ENCODE measurements around the gene LSR. TPM values are rescaled to one million over a fixed set of nuclear protein-coding genes. Genes with fewer than 3 reads are reported as not detected.
A peak's percentile ranks its signal among the peaks of the same experiment; 100 is the strongest.

Gene LSR
- total RNA-seq, 3 donors from 2014 or later (not counting 1 experiment from before 2014, with no cell fraction given): 3.4 to 6.9 (median 6.7) TPM

DNA sequence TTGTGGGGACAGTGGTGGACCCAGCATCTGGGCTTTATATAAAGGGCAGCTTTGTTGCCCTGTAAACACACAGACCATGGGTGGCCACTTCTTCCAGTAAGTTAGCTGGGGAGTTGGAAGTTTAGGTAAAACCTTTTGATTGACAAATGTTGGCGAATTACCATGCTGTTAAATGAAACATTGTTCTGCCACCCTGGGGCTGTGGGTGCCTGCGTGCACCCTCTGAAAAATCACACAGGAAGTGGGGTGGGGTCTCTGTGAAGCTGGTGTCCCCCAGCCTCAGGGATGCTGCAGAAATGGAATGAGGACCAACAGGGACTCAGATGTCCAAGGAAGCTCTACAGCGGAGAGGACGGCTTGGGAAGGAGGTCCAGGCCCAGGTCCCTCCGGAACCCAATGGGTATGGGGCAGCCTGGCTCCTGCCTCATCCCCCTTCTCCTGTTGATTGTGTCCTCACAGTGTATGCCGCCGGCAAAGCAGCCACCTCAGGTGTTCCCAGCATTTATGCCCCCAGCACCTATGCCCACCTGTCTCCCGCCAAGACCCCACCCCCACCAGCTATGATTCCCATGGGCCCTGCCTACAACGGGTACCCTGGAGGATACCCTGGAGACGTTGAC, 17.2 kb downstream of the LSR start:
- Mint-ChIP-seq H3K9me3 (no peaks in the 10 kb centered on the region), H3K27ac (peak overlapping the region; percentile 90 to 96), H3K4me3 (peak overlapping the region; percentile 85), H3K36me3 (no peaks in the 10 kb centered on the region), H3K27me3 (ENCODE audit: low read depth in 2 of 2) (no peaks in the 10 kb centered on the region), H3K4me1 (peaks cover 29 to 42% of the 10 kb centered on the region in 2 donors)
- Histone ChIP-seq H3K27ac (ENCODE audit: low read length) (peak overlapping the region; percentile 14), H3K36me3 (ENCODE audit: control insufficient read depth, insufficient read depth, low read length) (peaks cover 7% of the 10 kb centered on the region), H3K4me1 (ENCODE audit: control insufficient read depth, insufficient read depth, low read length) (peaks cover 45% of the 10 kb centered on the region), H3K27me3 (ENCODE audit: control insufficient read depth, insufficient read depth, low read length) (no peaks in the 10 kb centered on the region), H3K9me3 (ENCODE audit: control insufficient read depth, insufficient read depth, low read length) (no peaks in the 10 kb centered on the region), H3K4me3 (ENCODE audit: low read length) (no peak overlapping the region)
- intact Hi-C loops (cut with micrococcal nuclease): loop anchor here (2.0 to 10.0 kb wide), 3 partner anchors 55 to 199 kb away; no protein-coding TSS in a partner anchor
- TF ChIP-seq CTCF (IDR thresholded peaks at IDR 0.05): no peak
- 75% methylated on average over 10 of the region's 10 CpGs for WGBS (ENCODE audit: insufficient coverage)
- DNase-seq (no peak), ATAC-seq (no peak)

DNA sequence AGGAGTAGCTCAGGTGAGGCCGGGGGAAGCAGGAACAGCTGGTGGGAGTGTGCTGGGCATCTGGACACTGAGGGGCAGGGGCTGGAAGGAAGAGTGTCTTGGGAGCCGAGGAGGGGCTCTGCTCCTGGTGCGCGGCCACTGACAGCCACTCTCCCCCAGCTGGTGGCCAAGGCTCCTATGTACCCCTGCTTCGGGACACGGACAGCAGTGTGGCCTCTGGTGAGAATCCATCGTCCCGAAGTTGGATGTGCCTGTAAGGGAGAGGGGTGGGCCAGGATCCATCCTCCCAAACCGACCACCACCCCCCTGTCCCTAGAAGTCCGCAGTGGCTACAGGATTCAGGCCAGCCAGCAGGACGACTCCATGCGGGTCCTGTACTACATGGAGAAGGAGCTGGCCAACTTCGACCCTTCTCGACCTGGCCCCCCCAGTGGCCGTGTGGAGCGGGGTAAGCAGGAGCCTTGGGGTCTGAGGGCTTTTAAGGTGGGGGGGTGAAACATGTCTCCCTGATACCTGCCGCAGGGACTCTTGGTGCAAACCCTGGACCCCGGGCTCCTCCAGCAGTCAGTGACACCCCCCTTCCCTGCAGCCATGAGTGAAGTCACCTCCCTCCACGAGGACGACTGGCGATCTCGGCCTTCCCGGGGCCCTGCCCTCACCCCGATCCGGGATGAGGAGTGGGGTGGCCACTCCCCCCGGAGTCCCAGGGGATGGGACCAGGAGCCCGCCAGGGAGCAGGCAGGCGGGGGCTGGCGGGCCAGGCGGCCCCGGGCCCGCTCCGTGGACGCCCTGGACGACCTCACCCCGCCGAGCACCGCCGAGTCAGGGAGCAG, 17.9 kb downstream of the LSR start:
- no peak for ATAC-seq
- WGBS (ENCODE audit: insufficient coverage): 42% methylated on average over 37 of the region's 39 CpGs
- H3K27me3 Mint-ChIP-seq (ENCODE audit: low read depth in 2 of 2): no peaks in the 10 kb centered on the region
- DNase-seq: peak in 1 of 2 donors; percentile 32
- Histone ChIP-seq H3K4me3 (ENCODE audit: low read length) (peak overlapping the region; percentile 88), H3K9me3 (ENCODE audit: control insufficient read depth, insufficient read depth, low read length) (no peaks in the 10 kb centered on the region), H3K27ac (ENCODE audit: low read length) (peak overlapping the region; percentile 93), H3K36me3 (ENCODE audit: control insufficient read depth, insufficient read depth, low read length) (peaks cover 14% of the 10 kb centered on the region), H3K4me1 (ENCODE audit: control insufficient read depth, insufficient read depth, low read length) (peaks cover 53% of the 10 kb centered on the region), H3K27me3 (ENCODE audit: control insufficient read depth, insufficient read depth, low read length) (no peaks in the 10 kb centered on the region)
- intact Hi-C loops (cut with micrococcal nuclease): loop anchor here (1.0 to 10.0 kb wide), 4 partner anchors 56 to 198 kb away; partner anchors contain the start of gene FXYD7
- H3K9me3 Mint-ChIP-seq: no peaks in the 10 kb centered on the region
- H3K27ac Mint-ChIP-seq: peak overlapping the region; percentile 90 to 96
- no peak for TF ChIP-seq CTCF (IDR thresholded peaks at IDR 0.05)
- peak overlapping the region; percentile 97 for H3K4me3 Mint-ChIP-seq
- peaks cover 27 to 43% of the 10 kb centered on the region in 2 donors for H3K4me1 Mint-ChIP-seq
- H3K36me3 Mint-ChIP-seq: no peaks in the 10 kb centered on the region

DNA sequence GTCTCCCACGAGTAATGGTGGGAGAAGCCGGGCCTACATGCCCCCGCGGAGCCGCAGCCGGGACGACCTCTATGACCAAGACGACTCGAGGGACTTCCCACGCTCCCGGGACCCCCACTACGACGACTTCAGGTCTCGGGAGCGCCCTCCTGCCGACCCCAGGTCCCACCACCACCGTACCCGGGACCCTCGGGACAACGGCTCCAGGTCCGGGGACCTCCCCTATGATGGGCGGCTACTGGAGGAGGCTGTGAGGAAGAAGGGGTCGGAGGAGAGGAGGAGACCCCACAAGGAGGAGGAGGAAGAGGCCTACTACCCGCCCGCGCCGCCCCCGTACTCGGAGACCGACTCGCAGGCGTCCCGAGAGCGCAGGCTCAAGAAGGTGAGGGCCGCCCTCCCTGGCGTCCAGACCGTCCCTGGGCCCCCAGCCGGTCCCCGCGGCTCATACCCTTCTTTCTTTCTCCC, 18.6 kb downstream of the LSR start:
- ATAC-seq: peak; percentile 14 to 31 (median 25)
- peaks cover 59% of the 10 kb centered on the region for H3K4me1 ChIP-seq (ENCODE audit: control insufficient read depth, insufficient read depth, low read length)
- peak overlapping the region; percentile 93 for H3K27ac ChIP-seq (ENCODE audit: low read length)
- no peaks in the 10 kb centered on the region for H3K9me3 ChIP-seq (ENCODE audit: control insufficient read depth, insufficient read depth, low read length)
- Mint-ChIP-seq H3K4me1 (peaks cover 27 to 50% of the 10 kb centered on the region in 2 donors), H3K36me3 (no peaks in the 10 kb centered on the region), H3K9me3 (no peaks in the 10 kb centered on the region), H3K27ac (peak overlapping the region; percentile 90 to 96), H3K4me3 (peak overlapping the region; percentile 97), H3K27me3 (ENCODE audit: low read depth in 2 of 2) (no peaks in the 10 kb centered on the region)
- intact Hi-C loops (cut with micrococcal nuclease): loop anchor here (1.0 to 10.0 kb wide), 4 partner anchors 57 to 197 kb away; partner anchors contain the start of gene FXYD7
- WGBS (ENCODE audit: insufficient coverage): 1% methylated on average over 40 of the region's 40 CpGs
- no peaks in the 10 kb centered on the region for H3K27me3 ChIP-seq (ENCODE audit: control insufficient read depth, insufficient read depth, low read length)
- TF ChIP-seq CTCF (IDR thresholded peaks at IDR 0.05): no peak
- peak; percentile 54 to 70 for DNase-seq
- H3K36me3 ChIP-seq (ENCODE audit: control insufficient read depth, insufficient read depth, low read length): peaks cover 19% of the 10 kb centered on the region
- peak overlapping the region; percentile 88 for H3K4me3 ChIP-seq (ENCODE audit: low read length)

All from natural killer cell (primary cell).